H9 (cell line): ENCODE measurements around the gene CAPN12. TPM values are rescaled to one million over a fixed set of nuclear protein-coding genes. Genes with fewer than 3 reads are reported as not detected.

Experiments
- DNase-seq: peaks from one replicate; pipeline ENCODE4 v3.0.0-alpha.2; 2017
- H2AFZ ChIP-seq: one replicate; pipeline ENCODE4 v1.6.1; 2013; ENCODE audit warnings: mild to moderate bottlenecking, low read length, control low read depth, moderate library complexity
- H2AK5ac ChIP-seq: 2 replicates; pipeline ENCODE4 v1.6.1; 2013; ENCODE audit warnings: low read length, control low read depth, mixed read lengths; ENCODE audit not compliant: insufficient read length
- H2BK120ac ChIP-seq: one replicate; pipeline ENCODE4 v1.6.1; 2013; ENCODE audit warnings: low read depth, mild to moderate bottlenecking, low read length, control low read depth, inconsistent platforms; ENCODE audit not compliant: poor library complexity, severe bottlenecking
- H2BK12ac ChIP-seq: 2 replicates; pipeline ENCODE4 v1.6.1; 2013; ENCODE audit warnings: low read length, control low read depth, mixed read lengths, low read depth; ENCODE audit not compliant: insufficient read length
- H2BK15ac ChIP-seq: 2 replicates; pipeline ENCODE4 v1.6.1; 2013; ENCODE audit warnings: low read depth, low read length, control low read depth
- H2BK20ac ChIP-seq: one replicate; pipeline ENCODE4 v1.6.1; 2013; ENCODE audit warnings: low read depth, mild to moderate bottlenecking, low read length, control low read depth, inconsistent platforms; ENCODE audit not compliant: poor library complexity, severe bottlenecking
- H2BK5ac ChIP-seq: 2 replicates; pipeline ENCODE4 v1.6.1; 2013; ENCODE audit warnings: low read length, control low read depth, mixed read lengths; ENCODE audit not compliant: insufficient read length
- H3K14ac ChIP-seq: 2 replicates; pipeline ENCODE4 v1.6.1; 2013; ENCODE audit warnings: low read length, control low read depth; ENCODE audit not compliant: insufficient read depth
- H3K18ac ChIP-seq: 2 replicates; pipeline ENCODE4 v1.6.1; 2013; ENCODE audit warnings: low read depth, mild to moderate bottlenecking, mixed read lengths, low read length, control low read depth; ENCODE audit not compliant: insufficient read length
- H3K23ac ChIP-seq: 2 replicates; pipeline ENCODE4 v1.6.1; 2013; ENCODE audit warnings: low read length, control low read depth, mixed read lengths, low read depth; ENCODE audit not compliant: insufficient read length
- H3K23me2 ChIP-seq: 2 replicates; pipeline ENCODE4 v1.6.1; 2013; ENCODE audit warnings: low read depth, mild to moderate bottlenecking, mixed read lengths, low read length, control low read depth; ENCODE audit not compliant: insufficient read length, poor library complexity, severe bottlenecking
- H3K27ac ChIP-seq: 2 replicates; pipeline ENCODE4 v1.5.1; 2013; ENCODE audit warnings: low read length, control low read depth, mixed read lengths, low read depth; ENCODE audit not compliant: insufficient read length
- H3K27me3 ChIP-seq: 2 replicates; pipeline ENCODE4 v1.6.1; 2013; ENCODE audit warnings: low read length, control low read depth, inconsistent platforms; ENCODE audit not compliant: insufficient read depth
- H3K4ac ChIP-seq: 2 replicates; pipeline ENCODE4 v1.6.1; 2013; ENCODE audit warnings: low read depth, mild to moderate bottlenecking, control low read depth, inconsistent platforms, low read length, moderate library complexity
- H3K4me1 ChIP-seq: 2 replicates; pipeline ENCODE4 v1.6.1; 2013; ENCODE audit warnings: low read length, control low read depth, inconsistent platforms; ENCODE audit not compliant: insufficient read depth
- H3K4me2 ChIP-seq: 2 replicates; pipeline ENCODE4 v1.6.1; 2013; ENCODE audit warnings: low read length, control low read depth, mixed read lengths; ENCODE audit not compliant: insufficient read length, insufficient read depth
- H3K56ac ChIP-seq: 2 replicates; pipeline ENCODE4 v1.6.1; 2013; ENCODE audit warnings: low read depth, mild to moderate bottlenecking, mixed read lengths, low read length, control low read depth; ENCODE audit not compliant: insufficient read length
- H3K79me1 ChIP-seq: 2 replicates; pipeline ENCODE4 v1.6.1; 2013; ENCODE audit warnings: low read depth, mild to moderate bottlenecking, moderate library complexity, low read length, control low read depth, inconsistent platforms; ENCODE audit not compliant: insufficient read depth, poor library complexity, severe bottlenecking
- H3K79me2 ChIP-seq: 2 replicates; pipeline ENCODE4 v1.6.1; 2013; ENCODE audit warnings: low read length, control low read depth, inconsistent platforms; ENCODE audit not compliant: insufficient read depth
- H3K9ac ChIP-seq: 2 replicates; pipeline ENCODE4 v1.6.1; 2013; ENCODE audit warnings: low read length, control low read depth, mixed read lengths; ENCODE audit not compliant: insufficient read length; ENCODE audit errors: extremely low read depth
- H3K9me3 ChIP-seq: one replicate; pipeline ENCODE4 v1.6.1; 2013; ENCODE audit warnings: low read depth, low read length, inconsistent platforms; ENCODE audit not compliant: control insufficient read depth
- H3T11ph ChIP-seq: one replicate; pipeline ENCODE4 v1.6.1; 2013; ENCODE audit warnings: mild to moderate bottlenecking, low read length, control low read depth, inconsistent platforms
- H4K20me1 ChIP-seq: one replicate; pipeline ENCODE4 v1.6.1; 2013; ENCODE audit not compliant: control insufficient read depth, insufficient read length, insufficient read depth
- H4K5ac ChIP-seq: 2 replicates; pipeline ENCODE4 v1.6.1; 2013; ENCODE audit warnings: low read depth, mild to moderate bottlenecking, mixed read lengths, low read length, control low read depth; ENCODE audit not compliant: insufficient read length
- H4K8ac ChIP-seq: replicated peaks from 2 replicates; pipeline ENCODE4 v1.6.1; 2013; ENCODE audit warnings: low read length, control low read depth, mixed read lengths, low read depth; ENCODE audit not compliant: insufficient read length
- H4K91ac ChIP-seq: 2 replicates; pipeline ENCODE4 v1.6.1; 2013; ENCODE audit warnings: low read depth, mild to moderate bottlenecking, moderate library complexity, mixed read lengths, low read length, control low read depth; ENCODE audit not compliant: insufficient read length
- H3K27ac Mint-ChIP-seq, 3 experiments: 2 replicates in 2 of 3; 3 replicates in 1 of 3; pipeline ENCODE4 v1.8.0; 2020 to 2021; ENCODE audit warnings: mixed read lengths in 3 of 3, mild to moderate bottlenecking in 1 of 3, moderate library complexity in 1 of 3
- H3K27me3 Mint-ChIP-seq: 2 replicates; pipeline ENCODE4 v1.8.0; 2021; ENCODE audit warnings: low read depth, mild to moderate bottlenecking, moderate library complexity, mixed read lengths
- H3K36me3 Mint-ChIP-seq, 3 experiments: 2 replicates in 2 of 3; 3 replicates in 1 of 3; pipeline ENCODE4 v1.8.0; 2020 to 2021; ENCODE audit warnings: low read depth in 3 of 3, mixed read lengths in 3 of 3; ENCODE audit not compliant: insufficient read depth in 1 of 3
- H3K4me1 Mint-ChIP-seq, 2 experiments: 2 replicates each; pipeline ENCODE4 v1.8.0; 2020; ENCODE audit warnings: mixed read lengths in 2 of 2
- H3K4me3 Mint-ChIP-seq, 2 experiments: 2 replicates in 1 of 2; 3 replicates in 1 of 2; pipeline ENCODE4 v1.8.0; 2020 to 2021; ENCODE audit warnings: mild to moderate bottlenecking in 2 of 2, mixed read lengths in 2 of 2, moderate library complexity in 1 of 2
- H3K9me3 Mint-ChIP-seq, 2 experiments: 2 replicates in 1 of 2; 3 replicates in 1 of 2; pipeline ENCODE4 v1.8.0; 2020; ENCODE audit warnings: mild to moderate bottlenecking in 2 of 2, mixed read lengths in 2 of 2, moderate library complexity in 1 of 2
- WGBS: extraction: QIAGEN DNeasy Blood & Tissue Kit; methylation state at CpG from one replicate; pipeline ENCODE4 v1.1.7; 2013; ENCODE audit warnings: missing lambda C conversion rate, low lambda C conversion rate, mixed read lengths; ENCODE audit not compliant: insufficient read length; ENCODE audit errors: extremely low coverage; 5-methylcytosine and 5-hydroxymethylcytosine counted together
- total RNA-seq: library from RNA; stranded (reverse); gene quantifications from 2 replicates; pipeline ENCODE4 v1.2.1, GENCODE V29; 2021
- TF ChIP-seq, protein P1 (sequence below): fragments of 200-600 bp; sonication (generic); conservative IDR thresholded peaks from 3 replicates; pipeline ENCODE4 v1.8.0; 2021; ENCODE audit warnings: antibody characterized with exemption, mild to moderate bottlenecking

Gene CAPN12
- total RNA-seq, 1 experiment from 2014 or later = 10.5 TPM

- DNase-seq = no peak
- no peak overlapping the region; a peak in 1 of 5 replicates for H3K4me3 Mint-ChIP-seq
- peaks cover 34 to 41% of the 10 kb centered on the region in 2 experiments for H3K4me1 Mint-ChIP-seq
Observed at GRCh38 chr19:38698225-38699026, 45.8 kb downstream of the CAPN12 start.

More at GRCh38 chr19:38698225-38699026, 45.8 kb downstream of the CAPN12 start:
- no peaks in the 10 kb centered on the region for H3K27me3 ChIP-seq
- H3K79me2 ChIP-seq = peaks cover 18% of the 10 kb centered on the region; the same call in 1 of the 2 replicates
- Mint-ChIP-seq H3K27me3 (no peaks in the 10 kb centered on the region; the same call in 1 of the 2 replicates), H3K36me3 (peaks cover 12 to 50% (median 32%) of the 10 kb centered on the region in 3 experiments; a peak in 6 of 7 replicates), H3K27ac (peak overlapping the region; percentile 81 to 94 (median 92)), H3K9me3 (no peaks in the 10 kb centered on the region)
- no peak overlapping the region for H4K8ac ChIP-seq
- peaks cover 2% of the 10 kb centered on the region for H3K79me1 ChIP-seq
- no peak overlapping the region for H3K27ac ChIP-seq
- H3K23ac ChIP-seq = no peak overlapping the region
- no peak overlapping the region for H3T11ph ChIP-seq
- no peak overlapping the region for H2BK120ac ChIP-seq
- no peak overlapping the region for H3K9ac ChIP-seq
- no peak overlapping the region for H2BK12ac ChIP-seq
- H4K91ac ChIP-seq = no peak overlapping the region
- H3K4ac ChIP-seq = no peak overlapping the region
- no peak overlapping the region for H3K18ac ChIP-seq
- no peaks in the 10 kb centered on the region for H4K20me1 ChIP-seq
- H2BK5ac ChIP-seq = no peak overlapping the region
- H2AK5ac ChIP-seq = no peak overlapping the region
- H3K9me3 ChIP-seq = no peaks in the 10 kb centered on the region
- H2BK20ac ChIP-seq = no peak overlapping the region
- no peak overlapping the region for H2BK15ac ChIP-seq
- no peak overlapping the region; the same call in 1 of the 2 replicates for H3K14ac ChIP-seq
- TF ChIP-seq, protein P1, sequence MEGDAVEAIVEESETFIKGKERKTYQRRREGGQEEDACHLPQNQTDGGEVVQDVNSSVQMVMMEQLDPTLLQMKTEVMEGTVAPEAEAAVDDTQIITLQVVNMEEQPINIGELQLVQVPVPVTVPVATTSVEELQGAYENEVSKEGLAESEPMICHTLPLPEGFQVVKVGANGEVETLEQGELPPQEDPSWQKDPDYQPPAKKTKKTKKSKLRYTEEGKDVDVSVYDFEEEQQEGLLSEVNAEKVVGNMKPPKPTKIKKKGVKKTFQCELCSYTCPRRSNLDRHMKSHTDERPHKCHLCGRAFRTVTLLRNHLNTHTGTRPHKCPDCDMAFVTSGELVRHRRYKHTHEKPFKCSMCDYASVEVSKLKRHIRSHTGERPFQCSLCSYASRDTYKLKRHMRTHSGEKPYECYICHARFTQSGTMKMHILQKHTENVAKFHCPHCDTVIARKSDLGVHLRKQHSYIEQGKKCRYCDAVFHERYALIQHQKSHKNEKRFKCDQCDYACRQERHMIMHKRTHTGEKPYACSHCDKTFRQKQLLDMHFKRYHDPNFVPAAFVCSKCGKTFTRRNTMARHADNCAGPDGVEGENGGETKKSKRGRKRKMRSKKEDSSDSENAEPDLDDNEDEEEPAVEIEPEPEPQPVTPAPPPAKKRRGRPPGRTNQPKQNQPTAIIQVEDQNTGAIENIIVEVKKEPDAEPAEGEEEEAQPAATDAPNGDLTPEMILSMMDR = peak; percentile 19; the same call in 1 of the 3 replicates
- H3K4me2 ChIP-seq = no peak overlapping the region
- no peaks in the 10 kb centered on the region for H3K23me2 ChIP-seq
- H3K4me1 ChIP-seq = peaks cover 4% of the 10 kb centered on the region; the same call in 1 of the 2 replicates
- no peak overlapping the region for H4K5ac ChIP-seq
- no peak overlapping the region for H2AFZ ChIP-seq
- WGBS = no CpG with 5 or more reads among the region's 22 CpGs
- H3K56ac ChIP-seq = no peak overlapping the region
